ENCODE results near the gene POSTN.

The POSTN gene

GRCh38 chr13:37598597-37598996, at the start of gene POSTN:
POSTN (minus strand) TSS chr13:37598768; CDS start chr13:37598726, 42 bp downstream.
- no peak for DNase-seq (ENCODE audit: low read depth)

- no peak for DNase-seq (ENCODE audit: low read depth)
Observed at GRCh38 chr13:37647031-37647650, 48.6 kb upstream of the POSTN start.

- no peak for DNase-seq (ENCODE audit: low read depth)
Observed at GRCh38 chr13:37646531-37646930, 48.0 kb upstream of the POSTN start.

- no peak for DNase-seq (ENCODE audit: low read depth)
Observed at GRCh38 chr13:37645181-37645740, 46.7 kb upstream of the POSTN start.

GRCh38 chr13:37641391-37641790, 42.8 kb upstream of the POSTN start:
- no peak for DNase-seq (ENCODE audit: low read depth)

- no peak for DNase-seq (ENCODE audit: low read depth)
Observed at GRCh38 chr13:37640499-37640898, 41.9 kb upstream of the POSTN start.

- DNase-seq (ENCODE audit: low read depth) = no peak
Observed at GRCh38 chr13:37636701-37637100, 38.1 kb upstream of the POSTN start.

- no peak for DNase-seq (ENCODE audit: low read depth)
Observed at GRCh38 chr13:37632294-37632693, 33.7 kb upstream of the POSTN start.

GRCh38 chr13:37627428-37627827, 28.9 kb upstream of the POSTN start:
- DNase-seq (ENCODE audit: low read depth) = no peak

GRCh38 chr13:37621811-37622361, 23.3 kb upstream of the POSTN start:
- DNase-seq (ENCODE audit: low read depth) = no peak

GRCh38 chr13:37618554-37618953, 20.0 kb upstream of the POSTN start:
- DNase-seq (ENCODE audit: low read depth) = no peak

- no peak for DNase-seq (ENCODE audit: low read depth)
Observed at GRCh38 chr13:37617173-37617572, 18.6 kb upstream of the POSTN start.

GRCh38 chr13:37616131-37616530, 17.6 kb upstream of the POSTN start:
- DNase-seq (ENCODE audit: low read depth) = no peak

- DNase-seq (ENCODE audit: low read depth) = no peak
Observed at GRCh38 chr13:37615276-37615675, 16.7 kb upstream of the POSTN start.

GRCh38 chr13:37613638-37614037, 15.1 kb upstream of the POSTN start:
- DNase-seq (ENCODE audit: low read depth) = no peak

GRCh38 chr13:37613236-37613635, 14.7 kb upstream of the POSTN start:
- DNase-seq (ENCODE audit: low read depth) = no peak

GRCh38 chr13:37608750-37609339, 10.3 kb upstream of the POSTN start:
- no peak for DNase-seq (ENCODE audit: low read depth)

- DNase-seq (ENCODE audit: low read depth) = no peak
Observed at GRCh38 chr13:37602733-37603381, 4.3 kb upstream of the POSTN start.

GRCh38 chr13:37601648-37602440, 3.3 kb upstream of the POSTN start:
- no peak for DNase-seq (ENCODE audit: low read depth)

- DNase-seq (ENCODE audit: low read depth) = no peak
Observed at GRCh38 chr13:37599519-37599918, 951 bp upstream of the POSTN start.

- no peak for DNase-seq (ENCODE audit: low read depth)
Observed at GRCh38 chr13:37597477-37598025, 1.0 kb downstream of the POSTN start.

- no peak for DNase-seq (ENCODE audit: low read depth)
Observed at GRCh38 chr13:37596805-37597204, 1.8 kb downstream of the POSTN start.
